HG02610 (cell line): ENCODE data around the gene CDC26.
A peak's percentile ranks its signal among the peaks of the same experiment; 100 is the strongest.

ENCODE experiments used
- ATAC-seq: cut with Tn5 transposase; IDR thresholded peaks from one replicate; pipeline ENCODE4 v1.9.1; 2021; ENCODE audit warnings: mild to moderate bottlenecking, moderate library complexity; ENCODE audit not compliant: unreplicated experiment

CDC26 gene

GRCh38 chr9:113275157-113276131 lies at the start of gene CDC26, which contains the start of gene PRPF4:
Gene CDC26, minus strand, starts transcription at chr9:113275572. Its CDS starts 3,065 bp downstream, at chr9:113272507.
Gene PRPF4, plus strand, starts transcription at chr9:113275658. Its CDS starts 86 bp downstream, at chr9:113275744.
- ATAC-seq: peak; percentile 97

GRCh38 chr9:113322671-113323070 lies 47.3 kb upstream of the CDC26 start:
- ATAC-seq: no peak

DNA sequence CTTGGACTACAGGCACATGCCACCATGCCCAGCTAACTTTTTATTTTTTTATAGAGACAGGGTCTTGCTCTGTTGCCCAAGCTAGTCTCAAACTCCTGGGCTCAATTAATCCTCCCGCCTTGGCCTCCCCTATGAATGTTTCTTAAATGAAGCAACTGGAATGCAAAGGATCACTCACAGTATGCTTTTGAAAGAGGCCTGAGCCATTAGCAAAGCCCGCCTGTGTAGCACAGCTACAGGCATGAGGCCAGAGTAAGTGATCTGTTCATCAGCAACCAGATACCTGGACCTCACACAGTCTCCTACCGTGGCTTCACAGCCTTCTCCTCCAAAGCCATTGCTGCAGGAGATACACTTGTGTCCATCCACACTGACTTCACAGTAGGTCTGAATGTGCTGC lies 44.7 kb upstream of the CDC26 start:
- no peak for ATAC-seq

DNA sequence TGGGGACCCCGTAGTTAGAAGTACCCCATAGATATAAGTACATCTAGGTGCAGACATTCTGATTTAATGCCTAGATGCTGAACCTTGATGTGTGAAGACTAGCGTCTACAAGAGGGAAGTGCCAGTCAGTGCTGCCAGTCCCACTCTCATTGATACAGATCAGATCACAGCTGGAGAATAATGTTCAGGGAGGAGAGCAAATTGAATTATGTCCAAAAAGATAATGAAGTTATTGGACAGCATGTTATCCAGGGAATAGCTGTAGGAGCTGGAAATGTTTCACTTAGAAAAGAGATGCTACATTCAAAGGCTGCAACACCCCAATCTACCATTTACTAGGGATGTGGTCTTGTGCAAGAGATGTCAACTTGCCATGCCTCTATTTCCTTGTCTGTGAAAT lies 43.7 kb upstream of the CDC26 start:
- ATAC-seq: no peak

DNA sequence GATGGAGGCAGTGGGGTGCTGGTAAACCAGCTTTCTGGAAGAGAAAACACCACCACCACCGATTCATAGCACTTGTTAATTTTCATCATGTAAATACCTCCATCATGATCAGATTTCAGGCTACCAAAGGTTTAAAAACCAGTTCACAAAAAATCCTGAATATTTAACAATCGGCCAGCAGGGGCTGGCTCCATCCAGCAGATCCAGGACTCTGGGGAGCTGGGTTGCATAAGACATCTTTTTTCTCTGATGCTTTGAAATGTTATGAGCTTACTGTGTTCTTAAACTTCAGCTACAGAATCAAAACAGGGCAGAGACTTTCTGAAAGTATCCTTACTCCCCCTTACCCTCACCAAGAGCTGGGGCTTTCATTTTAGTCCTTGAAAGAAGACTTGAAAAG lies 42.4 kb upstream of the CDC26 start:
- no peak for ATAC-seq

GRCh38 chr9:113316030-113316429 lies 40.7 kb upstream of the CDC26 start:
- ATAC-seq: no peak

DNA sequence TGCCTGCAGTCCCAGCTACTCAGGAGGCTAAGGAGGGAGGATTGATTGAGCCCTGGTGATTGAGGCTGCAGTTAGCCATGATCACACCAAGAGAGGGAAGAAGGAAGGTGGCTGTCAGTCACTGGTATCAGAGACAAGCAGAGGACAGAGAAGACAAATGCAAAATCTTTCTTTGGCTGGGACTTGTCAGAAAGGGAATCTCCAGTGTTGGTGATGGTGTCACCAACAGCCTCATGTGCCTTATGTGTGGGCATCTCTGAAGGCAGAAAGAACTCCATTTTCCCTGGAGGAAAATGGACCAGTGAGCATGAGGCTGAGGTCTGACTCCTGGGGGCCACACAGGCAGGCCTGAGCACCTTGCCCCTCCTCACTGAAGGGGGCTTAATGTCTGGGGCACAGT lies 39.9 kb upstream of the CDC26 start:
- no peak for ATAC-seq

GRCh38 chr9:113313261-113313660 lies 37.9 kb upstream of the CDC26 start:
- ATAC-seq: no peak

DNA sequence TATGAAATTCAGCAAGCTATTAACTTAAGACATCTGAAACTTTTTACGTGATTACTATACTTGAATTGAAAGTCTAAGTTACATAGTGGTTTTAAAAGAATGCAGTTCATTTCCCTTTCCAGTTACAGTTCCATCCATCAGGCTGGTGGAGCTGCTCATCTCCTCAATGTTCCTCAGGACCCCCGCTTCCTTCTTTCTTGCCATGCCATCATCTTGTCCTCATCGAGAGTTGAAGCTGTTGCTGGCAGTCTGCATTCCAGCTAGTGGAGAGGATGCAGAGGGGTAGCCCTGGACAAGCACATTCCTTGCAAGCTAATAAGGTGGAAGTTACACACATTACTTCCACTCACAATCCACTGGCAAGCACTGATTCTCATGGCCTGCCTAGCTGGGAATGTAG lies 36.6 kb upstream of the CDC26 start:
- ATAC-seq: no peak

DNA sequence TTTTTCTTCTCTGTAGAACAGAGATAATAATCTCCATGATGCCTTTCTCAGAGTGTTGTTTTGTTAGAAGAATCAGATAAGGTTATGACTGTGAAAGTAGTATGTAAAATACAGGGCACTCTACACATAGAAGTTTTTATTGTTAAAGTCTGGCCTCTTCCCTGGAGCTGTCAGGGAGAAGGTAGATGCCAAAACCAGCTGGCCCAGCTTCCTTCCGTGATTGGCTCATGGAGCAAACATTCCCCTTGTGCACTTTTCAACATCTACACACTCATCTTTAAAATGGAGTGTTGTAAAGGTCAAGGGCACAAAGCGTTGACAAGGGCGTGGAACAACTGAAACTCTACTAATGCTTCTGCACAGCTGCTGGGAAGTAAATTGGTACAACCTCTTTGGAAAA lies 35.2 kb upstream of the CDC26 start:
- no peak for ATAC-seq

DNA sequence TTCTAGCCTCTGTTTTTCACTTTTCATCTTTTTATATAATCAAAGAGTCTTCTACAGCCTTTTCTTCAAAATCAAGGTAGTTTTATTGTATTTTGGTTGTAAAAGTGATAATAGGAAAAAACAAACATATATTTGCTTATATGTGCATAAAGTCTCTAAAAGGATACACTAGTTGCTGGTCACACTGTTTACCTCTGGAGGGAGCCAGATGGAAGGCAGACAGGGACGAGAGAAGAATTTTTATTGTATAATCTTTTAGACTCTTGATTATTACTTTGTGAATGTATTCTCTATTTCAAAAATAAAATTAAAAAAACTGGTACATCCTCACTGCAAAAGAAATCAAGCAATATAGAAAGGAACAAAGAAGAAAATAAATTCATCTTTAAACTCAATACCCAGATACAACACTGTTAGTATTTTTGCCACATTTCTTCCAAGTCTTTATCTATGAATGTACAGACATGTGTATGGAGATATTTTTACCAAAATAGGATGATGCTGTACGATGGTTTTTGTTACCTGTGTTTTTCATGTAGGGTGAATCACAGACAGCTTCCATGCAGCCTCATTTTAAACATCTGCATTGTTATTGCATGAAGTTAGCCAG lies 33.9 kb upstream of the CDC26 start:
- ATAC-seq: no peak

DNA sequence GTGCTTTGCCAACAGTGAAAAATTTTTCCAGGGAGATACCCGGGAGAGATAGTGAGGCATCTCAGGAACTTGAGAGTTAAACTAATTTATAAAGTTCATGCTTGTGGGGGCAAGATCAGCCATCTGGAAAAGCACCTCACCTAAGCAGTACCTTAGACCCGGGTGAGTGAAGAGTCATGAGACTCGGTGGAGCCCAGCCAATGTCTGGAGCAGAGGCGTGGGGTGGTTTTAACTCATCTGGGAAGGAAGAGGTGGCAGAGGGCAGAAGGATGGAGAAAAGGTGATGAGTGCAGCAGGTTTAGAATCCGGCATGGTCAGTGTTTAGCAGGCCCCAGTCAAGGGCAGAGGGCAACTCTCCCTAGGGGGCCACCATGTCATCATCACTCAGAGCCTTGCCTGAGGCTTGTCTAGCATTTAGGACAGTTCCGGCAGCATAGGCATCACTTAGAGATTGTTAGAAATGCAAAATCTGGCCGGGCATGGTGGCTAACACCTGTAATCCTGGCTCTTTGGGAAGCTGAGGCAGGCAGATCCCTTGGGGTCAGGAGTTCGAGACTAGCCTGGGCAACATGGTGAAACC lies 32.1 kb upstream of the CDC26 start:
- ATAC-seq: no peak

DNA sequence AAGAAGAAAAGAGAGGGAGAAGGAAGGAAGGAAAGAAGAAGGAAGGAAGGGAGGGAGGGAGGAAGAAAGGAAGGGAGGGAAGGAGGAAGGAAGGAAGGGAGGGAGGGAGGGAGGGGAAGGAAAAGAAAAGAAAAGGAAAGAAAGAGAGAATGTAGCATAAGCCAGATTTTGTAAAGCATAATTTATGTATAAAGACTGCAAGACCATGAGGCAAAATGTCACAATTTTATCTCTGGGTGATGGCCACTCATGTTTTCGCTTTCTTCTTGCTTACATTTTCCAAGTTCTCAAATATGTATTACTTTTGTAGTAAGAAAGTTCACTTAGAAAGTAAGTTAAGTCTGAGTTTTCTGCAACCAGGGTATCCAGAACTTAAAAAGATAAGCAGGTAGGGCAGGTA lies 31.2 kb upstream of the CDC26 start:
- no peak for ATAC-seq

GRCh38 chr9:113302792-113303418 lies 27.5 kb upstream of the CDC26 start, which contains the start of gene RNF183:
Gene RNF183, minus strand, starts transcription at chr9:113303376. Its CDS starts 5,192 bp downstream, at chr9:113298184.
- no peak for ATAC-seq

DNA sequence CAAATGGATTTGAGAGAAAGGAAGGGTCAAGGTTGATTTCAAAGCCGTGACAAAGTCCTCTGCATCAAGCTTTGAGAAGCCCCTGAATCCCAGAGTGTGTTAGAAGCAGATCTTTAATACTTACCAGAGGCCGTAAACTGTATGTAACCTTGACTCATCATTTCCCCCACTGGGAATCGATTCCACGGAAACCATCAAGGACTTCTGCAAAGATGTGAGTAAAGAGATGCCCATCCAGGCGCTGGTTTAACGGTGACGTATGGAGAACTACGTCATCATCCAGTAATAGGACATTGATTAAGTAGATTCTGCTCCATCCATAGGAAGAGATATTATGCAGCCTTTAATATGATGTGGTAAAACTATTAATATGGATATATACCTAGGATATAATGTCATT lies 26.2 kb upstream of the CDC26 start:
- no peak for ATAC-seq

- no peak for ATAC-seq
Observed at GRCh38 chr9:113299800-113300292, 24.5 kb upstream of the CDC26 start.

- ATAC-seq: no peak
Observed at GRCh38 chr9:113298924-113299770, 23.8 kb upstream of the CDC26 start.

DNA sequence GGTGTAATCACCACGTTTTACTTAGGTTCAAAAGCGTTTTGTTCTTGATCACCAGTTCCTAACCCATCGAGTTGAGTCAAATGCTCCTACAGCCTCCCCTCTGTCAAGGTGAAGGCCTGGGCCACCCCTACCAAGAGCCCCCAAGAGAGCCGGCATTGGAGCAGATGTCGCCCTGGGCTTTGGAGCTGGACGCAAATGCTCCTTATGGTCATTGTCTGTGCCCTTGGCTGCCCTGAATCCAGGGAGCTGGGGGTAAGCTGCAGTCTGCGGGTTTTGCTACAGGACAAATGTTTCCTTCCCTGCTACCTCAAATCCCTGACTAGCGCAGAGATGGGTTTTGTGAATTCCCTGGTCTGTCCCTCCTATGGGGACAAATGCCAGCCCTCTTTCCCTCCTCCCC lies 22.9 kb upstream of the CDC26 start:
- ATAC-seq: no peak

DNA sequence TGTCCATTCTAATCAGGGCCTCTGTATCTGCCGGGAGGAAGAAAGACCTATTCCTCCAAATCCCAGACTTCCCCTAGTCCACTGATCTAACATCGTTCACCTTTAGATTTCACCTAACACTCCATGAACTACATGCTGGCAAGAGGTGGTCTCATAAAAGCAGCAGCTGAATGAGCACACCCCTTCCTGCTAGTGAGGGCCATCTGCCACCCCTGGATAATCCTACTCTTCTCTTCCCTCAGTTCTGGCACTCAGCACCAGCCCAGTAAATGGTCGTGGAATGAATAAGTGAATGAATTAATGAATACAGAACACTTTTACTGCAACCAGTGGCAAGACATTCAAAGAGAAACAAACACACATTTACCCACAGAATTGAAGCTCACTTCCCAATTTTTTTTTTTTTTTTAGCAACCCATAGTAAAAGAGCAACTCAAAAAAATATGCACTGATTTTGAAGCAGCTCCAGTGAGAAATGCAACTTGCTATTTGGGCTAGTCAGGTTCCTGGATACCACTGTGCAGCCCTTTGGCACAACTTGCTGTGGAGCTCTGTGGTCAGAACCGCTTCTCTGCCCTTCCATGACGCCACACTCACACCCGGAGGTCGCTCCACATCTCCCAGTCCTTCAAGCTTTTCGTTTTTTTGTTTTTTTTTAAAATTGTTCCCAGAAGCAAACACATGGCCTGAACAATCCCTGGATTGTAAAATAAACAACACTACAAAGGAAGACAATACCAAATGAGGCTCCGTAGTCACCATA lies 21.6 kb upstream of the CDC26 start:
- ATAC-seq: no peak
